SK-N-SH (cell line): ENCODE measurements around the gene MYH15. TPM values are rescaled to one million over a fixed set of nuclear protein-coding genes. Genes with fewer than 3 reads are reported as not detected.

Experiments
- CTCF ChIA-PET: fragments of 300-600, 350-600 bp; formaldehyde crosslinking; extraction: SDS; loops from one replicate; lab custom pipeline; 2021; lab: Yijun Ruan, JAX
- POLR2A ChIA-PET: fragments of 350-600 bp; sonication (Branson Sonifier 250); formaldehyde crosslinking; extraction: SDS; loops from one replicate; lab custom pipeline; 2020; ENCODE audit warnings: antibody characterized with exemption, inconsistent platforms; lab: Yijun Ruan, JAX
- DNase-seq: peaks from one replicate; pipeline ENCODE4 v3.0.0; 2012
- H2AFZ ChIP-seq: fragments of 200-600 bp; sonication (generic); 2 replicates; pipeline ENCODE4 v1.8.1; 2016; ENCODE audit warnings: antibody characterized with exemption, mild to moderate bottlenecking, low read depth
- H3F3A ChIP-seq: fragments of 200-600 bp; sonication (generic); replicated peaks from 2 replicates; pipeline ENCODE3; 2016; ENCODE audit warnings: antibody characterized with exemption, mild to moderate bottlenecking; ENCODE audit not compliant: insufficient read depth
- H3K27ac ChIP-seq, 2 experiments: fragments of 200-500 bp in 1 of 2; fragments of 200-600 bp in 1 of 2; sonication (Bioruptor generic) in 1 of 2; sonication (generic), shearing (Covaris generic) in 1 of 2; 2 replicates each; pipeline versions ENCODE4 v1.5.1 to v1.6.1; 2014 to 2016; ENCODE audit warnings: low read depth in 2 of 2, inconsistent platforms in 1 of 2, low read length in 1 of 2, mild to moderate bottlenecking in 1 of 2, mixed read lengths in 1 of 2
- H3K27me3 ChIP-seq: fragments of 200-600 bp; sonication (generic), shearing (Covaris generic); 2 replicates; pipeline ENCODE4 v1.6.1; 2016; ENCODE audit warnings: mixed run types; ENCODE audit not compliant: insufficient read depth
- H3K36me3 ChIP-seq, 2 experiments: fragments of 200-500 bp in 1 of 2; fragments of 200-600 bp in 1 of 2; sonication (Bioruptor generic) in 1 of 2; sonication (generic) in 1 of 2; replicated peaks in 1 of 2; 2 replicates each; pipeline versions ENCODE3 to v1.5.1; 2014 to 2016; ENCODE audit warnings: low read length in 1 of 2, mild to moderate bottlenecking in 1 of 2; ENCODE audit not compliant: insufficient read depth in 2 of 2, control insufficient read depth in 1 of 2
- H3K4me1 ChIP-seq, 2 experiments: fragments of 200-500 bp in 1 of 2; fragments of 200-600 bp in 1 of 2; sonication (Bioruptor generic) in 1 of 2; sonication (generic), shearing (Covaris generic) in 1 of 2; 2 replicates each; pipeline versions ENCODE4 v1.5.1 to v1.6.1; 2014 to 2016; ENCODE audit warnings: low read depth in 1 of 2, low read length in 1 of 2, mixed run types in 1 of 2; ENCODE audit not compliant: insufficient read depth in 2 of 2, control insufficient read depth in 1 of 2
- H3K4me2 ChIP-seq: fragments of 200-600 bp; sonication (generic), shearing (Covaris generic); 2 replicates; pipeline ENCODE4 v1.6.1; 2017; ENCODE audit warnings: mixed run types
- H3K4me3 ChIP-seq, 2 experiments: fragments of 200-500 bp in 1 of 2; fragments of 200-600 bp in 1 of 2; sonication (Bioruptor generic) in 1 of 2; sonication (generic), shearing (Covaris generic) in 1 of 2; 2 replicates each; pipeline versions ENCODE4 v1.5.1 to v1.8.1; 2014 to 2016; ENCODE audit warnings: low read depth in 2 of 2, inconsistent platforms in 1 of 2, low read length in 1 of 2, mild to moderate bottlenecking in 1 of 2, mixed read lengths in 1 of 2, moderate library complexity in 1 of 2
- H3K79me2 ChIP-seq: fragments of 200-600 bp; sonication (generic); 2 replicates; pipeline ENCODE4 v1.8.1; 2017; ENCODE audit warnings: mild to moderate bottlenecking; ENCODE audit not compliant: insufficient read depth
- H3K9ac ChIP-seq: fragments of 200-600 bp; sonication (generic); 2 replicates; pipeline ENCODE4 v1.6.1; 2017; ENCODE audit warnings: mixed run types
- H3K9me2 ChIP-seq: fragments of 200-600 bp; sonication (generic); 2 replicates; pipeline ENCODE4 v1.6.1; 2017; ENCODE audit warnings: mixed run types
- H3K9me3 ChIP-seq: fragments of 200-600 bp; sonication (generic); 2 replicates; pipeline ENCODE4 v1.6.1; 2017; ENCODE audit warnings: mixed run types, mild to moderate bottlenecking, moderate library complexity
- H4K20me1 ChIP-seq: fragments of 200-600 bp; sonication (generic); 2 replicates; pipeline ENCODE4 v1.6.1; 2017; ENCODE audit warnings: mild to moderate bottlenecking, mixed run types; ENCODE audit not compliant: insufficient read depth
- CHD2 ChIP-seq: fragments of 150-350 bp; IDR thresholded peaks from 2 replicates; pipeline ENCODE4 v1.6.1; 2018; ENCODE audit warnings: low read length; ENCODE audit not compliant: partially characterized antibody
- ELF1 ChIP-seq: IDR thresholded peaks from 2 replicates; pipeline ENCODE4 v1.4.0; 2012
- EP300 ChIP-seq, 2 experiments: IDR thresholded peaks; 2 replicates each; pipeline versions ENCODE4 v1.4.0 to v1.6.1; 2012; ENCODE audit warnings: borderline replicate concordance in 1 of 2, low read depth in 1 of 2, low read length in 1 of 2
- FOSL2 ChIP-seq: IDR thresholded peaks from 2 replicates; pipeline ENCODE4 v1.4.0; 2012; ENCODE audit warnings: low read depth, mild to moderate bottlenecking, moderate library complexity, borderline replicate concordance
- FOXJ3 ChIP-seq: sonication (generic); formaldehyde crosslinking; IDR thresholded peaks from 2 replicates; pipeline ENCODE4 v1.5.1; 2020; ENCODE audit warnings: mild to moderate bottlenecking, missing genetic modification reagents
- FOXM1 ChIP-seq: IDR thresholded peaks from 2 replicates; pipeline ENCODE4 v1.4.0; 2012; ENCODE audit warnings: low read depth, mild to moderate bottlenecking
- GABPA ChIP-seq: IDR thresholded peaks from 2 replicates; pipeline ENCODE4 v1.4.0; 2012; ENCODE audit warnings: low read depth, mild to moderate bottlenecking
- GATA2 ChIP-seq: sonication (generic); formaldehyde crosslinking; IDR thresholded peaks from 2 replicates; pipeline ENCODE4 v1.5.0; 2020; ENCODE audit warnings: mild to moderate bottlenecking, missing genetic modification reagents
- MXI1 ChIP-seq: IDR thresholded peaks from 2 replicates; pipeline ENCODE4 v1.6.1; 2012; ENCODE audit warnings: mild to moderate bottlenecking, low read depth, low read length, improper control_type of control experiment
- NRF1 ChIP-seq: IDR thresholded peaks from 2 replicates; pipeline ENCODE4 v1.6.1; 2012; ENCODE audit warnings: low read depth, mild to moderate bottlenecking, low read length
- POLR2AphosphoS5 ChIP-seq: IDR thresholded peaks from 2 replicates; pipeline ENCODE4 v1.6.1; 2012; ENCODE audit warnings: low read depth, low read length
- RAD21 ChIP-seq: IDR thresholded peaks from 2 replicates; pipeline ENCODE4 v1.6.1; 2012; ENCODE audit warnings: mild to moderate bottlenecking, low read length
- RCOR1 ChIP-seq: fragments of 150-350 bp; IDR thresholded peaks from 2 replicates; pipeline ENCODE4 v1.6.1; 2017; ENCODE audit warnings: antibody characterized with exemption, low read length
- RFX5 ChIP-seq: IDR thresholded peaks from 2 replicates; pipeline ENCODE4 v1.6.1; 2012; ENCODE audit warnings: mild to moderate bottlenecking, improper control_type of control experiment, low read length
- RXRA ChIP-seq: IDR thresholded peaks from 2 replicates; pipeline ENCODE4 v1.4.0; 2012; ENCODE audit warnings: low read depth, mild to moderate bottlenecking, borderline replicate concordance
- SIN3A ChIP-seq: IDR thresholded peaks from 2 replicates; pipeline ENCODE4 v1.6.1; 2012; ENCODE audit warnings: low read depth, mild to moderate bottlenecking, low read length, moderate library complexity, borderline replicate concordance
- TEAD4 ChIP-seq: IDR thresholded peaks from 2 replicates; pipeline ENCODE4 v1.4.0; 2012; ENCODE audit warnings: mild to moderate bottlenecking, borderline replicate concordance; ENCODE audit not compliant: insufficient read depth
- YY1 ChIP-seq: IDR thresholded peaks from 2 replicates; pipeline ENCODE4 v1.4.0; 2012; ENCODE audit warnings: low read depth, mild to moderate bottlenecking
- WGBS: methylation state at CpG from one replicate; pipeline ENCODE4 v1.1.6; 2017; ENCODE audit warnings: low lambda C conversion rate; 5-methylcytosine and 5-hydroxymethylcytosine counted together
- polyA plus RNA-seq, 3 experiments: library from polyadenylated mRNA; depleted of rRNA; stranded (reverse); fragments of >200 nt; gene quantifications; 2 replicates each; pipeline ENCODE4 v1.2.3, GENCODE V29; 2012
- TF ChIP-seq, protein P1 (sequence below): fragments of 200-600 bp; sonication (generic); IDR thresholded peaks from 2 replicates; pipeline ENCODE4 v1.6.1; 2017; ENCODE audit warnings: antibody characterized with exemption, mild to moderate bottlenecking, moderate library complexity
- TF ChIP-seq, protein P2 (sequence below): IDR thresholded peaks from 2 replicates; pipeline ENCODE4; 2012
- TF ChIP-seq, protein P3 (sequence below): IDR thresholded peaks from 2 replicates; pipeline ENCODE4 v1.6.1; 2012; ENCODE audit warnings: mild to moderate bottlenecking, low read depth, low read length, moderate library complexity
- TF ChIP-seq, protein P4 (sequence below): IDR thresholded peaks from 2 replicates; pipeline ENCODE4 v1.4.0; 2012; ENCODE audit warnings: low read depth, borderline replicate concordance

MYH15 gene
- polyA plus RNA-seq, 1 of the 3 experiments (the other 2 are of a cell fraction): 2.1 TPM

DNA sequence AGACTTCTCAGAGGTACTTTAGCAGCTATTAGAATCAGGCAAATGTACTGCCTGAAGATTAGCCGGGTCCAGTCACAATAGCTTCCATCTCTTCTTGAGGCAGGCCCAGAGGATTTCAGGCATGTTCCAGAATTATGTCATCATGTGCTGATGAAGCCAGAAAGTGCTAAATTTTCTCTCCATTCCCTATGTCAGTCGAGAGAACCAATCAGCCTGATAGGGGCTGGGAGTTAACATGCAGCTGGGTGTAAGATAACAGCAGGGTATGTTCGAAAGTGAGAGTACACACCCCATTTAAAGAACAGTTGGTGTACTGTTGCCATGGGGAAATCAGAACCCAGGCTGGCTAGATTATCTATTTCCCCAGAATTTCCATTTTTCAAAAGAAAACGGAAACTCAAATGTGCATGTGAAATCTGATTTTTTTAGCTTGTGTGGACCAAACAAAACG, 48.7 kb downstream of the MYH15 start:
- no peaks in the 10 kb centered on the region for H3K27me3 ChIP-seq
- H4K20me1 ChIP-seq: no peaks in the 10 kb centered on the region
- H3K9ac ChIP-seq: no peak overlapping the region
- no peak overlapping the region for H3K4me2 ChIP-seq
- CTCF ChIA-PET: interaction anchor here (1.2 to 1.9 kb wide), 3 partner anchors 13 to 28 kb away, joined by 4 to 7 read pairs (median 4); no protein-coding TSS in a partner anchor
- no peaks in the 10 kb centered on the region for H3K79me2 ChIP-seq
- TF ChIP-seq EP300 (IDR thresholded peaks at IDR 0.05; ENCODE audit: borderline replicate concordance in 1 of 2, low read depth in 1 of 2, low read length in 1 of 2) (no peak), NRF1 (no peak), GATA2 (no peak), RFX5 (no peak), SIN3A (no peak), TEAD4 (no peak), RCOR1 (no peak), FOXJ3 (CRISPR knock-in tag) (no peak), RXRA (no peak), MXI1 (no peak), POLR2AphosphoS5 (no peak), FOSL2 (no peak), YY1 (no peak)
- TF ChIP-seq, protein P1, sequence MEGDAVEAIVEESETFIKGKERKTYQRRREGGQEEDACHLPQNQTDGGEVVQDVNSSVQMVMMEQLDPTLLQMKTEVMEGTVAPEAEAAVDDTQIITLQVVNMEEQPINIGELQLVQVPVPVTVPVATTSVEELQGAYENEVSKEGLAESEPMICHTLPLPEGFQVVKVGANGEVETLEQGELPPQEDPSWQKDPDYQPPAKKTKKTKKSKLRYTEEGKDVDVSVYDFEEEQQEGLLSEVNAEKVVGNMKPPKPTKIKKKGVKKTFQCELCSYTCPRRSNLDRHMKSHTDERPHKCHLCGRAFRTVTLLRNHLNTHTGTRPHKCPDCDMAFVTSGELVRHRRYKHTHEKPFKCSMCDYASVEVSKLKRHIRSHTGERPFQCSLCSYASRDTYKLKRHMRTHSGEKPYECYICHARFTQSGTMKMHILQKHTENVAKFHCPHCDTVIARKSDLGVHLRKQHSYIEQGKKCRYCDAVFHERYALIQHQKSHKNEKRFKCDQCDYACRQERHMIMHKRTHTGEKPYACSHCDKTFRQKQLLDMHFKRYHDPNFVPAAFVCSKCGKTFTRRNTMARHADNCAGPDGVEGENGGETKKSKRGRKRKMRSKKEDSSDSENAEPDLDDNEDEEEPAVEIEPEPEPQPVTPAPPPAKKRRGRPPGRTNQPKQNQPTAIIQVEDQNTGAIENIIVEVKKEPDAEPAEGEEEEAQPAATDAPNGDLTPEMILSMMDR: no peak
- TF ChIP-seq, protein P2, sequence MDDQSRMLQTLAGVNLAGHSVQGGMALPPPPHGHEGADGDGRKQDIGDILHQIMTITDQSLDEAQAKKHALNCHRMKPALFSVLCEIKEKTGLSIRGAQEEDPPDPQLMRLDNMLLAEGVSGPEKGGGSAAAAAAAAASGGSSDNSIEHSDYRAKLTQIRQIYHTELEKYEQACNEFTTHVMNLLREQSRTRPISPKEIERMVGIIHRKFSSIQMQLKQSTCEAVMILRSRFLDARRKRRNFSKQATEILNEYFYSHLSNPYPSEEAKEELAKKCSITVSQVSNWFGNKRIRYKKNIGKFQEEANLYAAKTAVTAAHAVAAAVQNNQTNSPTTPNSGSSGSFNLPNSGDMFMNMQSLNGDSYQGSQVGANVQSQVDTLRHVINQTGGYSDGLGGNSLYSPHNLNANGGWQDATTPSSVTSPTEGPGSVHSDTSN: no peak
- H2AFZ ChIP-seq: no peak overlapping the region
- H3K36me3 ChIP-seq: no peaks in the 10 kb centered on the region
- H3K9me3 ChIP-seq: no peaks in the 10 kb centered on the region
- no peak overlapping the region for H3K4me3 ChIP-seq
- H3F3A ChIP-seq: no peaks in the 10 kb centered on the region
- WGBS: 85% methylated on average over 5 of the region's 5 CpGs
- H3K27ac ChIP-seq: no peak overlapping the region
- POLR2A ChIA-PET: no interaction called here
- H3K9me2 ChIP-seq: no peaks in the 10 kb centered on the region
- peaks cover 0 to 9% of the 10 kb centered on the region in 2 experiments; a peak in 2 of 4 replicates for H3K4me1 ChIP-seq
- no peak for DNase-seq

DNA sequence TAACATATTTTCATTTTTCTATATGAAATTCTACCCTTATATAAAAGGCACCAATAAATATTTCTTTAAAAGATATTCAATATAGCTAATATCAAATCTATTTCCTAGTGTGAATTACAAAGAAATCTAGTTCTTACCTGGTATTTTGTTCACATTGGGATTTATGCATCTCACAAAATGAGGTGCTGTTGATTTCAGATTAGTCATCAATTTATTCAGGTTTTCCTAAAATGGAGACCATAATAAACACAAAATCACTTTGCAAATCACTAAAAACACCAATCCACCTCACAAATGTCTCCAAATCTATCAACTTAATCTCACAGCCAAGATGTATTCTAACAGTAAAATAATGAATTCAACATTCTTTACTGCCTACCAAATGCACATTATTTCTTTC, 51.2 kb downstream of the MYH15 start:
- DNase-seq: no peak
- H2AFZ ChIP-seq: no peak overlapping the region
- peaks cover 5% of the 10 kb centered on the region for H3F3A ChIP-seq
- no peak overlapping the region for H3K4me2 ChIP-seq
- H3K9me2 ChIP-seq: no peaks in the 10 kb centered on the region
- H3K9ac ChIP-seq: no peak overlapping the region
- no peak overlapping the region for H3K27ac ChIP-seq
- no peaks in the 10 kb centered on the region for H3K36me3 ChIP-seq
- POLR2A ChIA-PET: no interaction called here
- no peaks in the 10 kb centered on the region for H3K27me3 ChIP-seq
- no peaks in the 10 kb centered on the region for H4K20me1 ChIP-seq
- peaks cover 0 to 9% of the 10 kb centered on the region in 2 experiments; a peak in 2 of 4 replicates for H3K4me1 ChIP-seq
- H3K4me3 ChIP-seq: no peak overlapping the region
- no peaks in the 10 kb centered on the region for H3K79me2 ChIP-seq
- CTCF ChIA-PET: interaction anchor here (1.1 to 3.9 kb wide), 2 partner anchors 18 kb away, joined by 4 to 19 read pairs; no protein-coding TSS in a partner anchor
- no peaks in the 10 kb centered on the region for H3K9me3 ChIP-seq
- no peak for TF ChIP-seq YY1
- no peak for TF ChIP-seq GABPA
- TF ChIP-seq, protein P3, sequence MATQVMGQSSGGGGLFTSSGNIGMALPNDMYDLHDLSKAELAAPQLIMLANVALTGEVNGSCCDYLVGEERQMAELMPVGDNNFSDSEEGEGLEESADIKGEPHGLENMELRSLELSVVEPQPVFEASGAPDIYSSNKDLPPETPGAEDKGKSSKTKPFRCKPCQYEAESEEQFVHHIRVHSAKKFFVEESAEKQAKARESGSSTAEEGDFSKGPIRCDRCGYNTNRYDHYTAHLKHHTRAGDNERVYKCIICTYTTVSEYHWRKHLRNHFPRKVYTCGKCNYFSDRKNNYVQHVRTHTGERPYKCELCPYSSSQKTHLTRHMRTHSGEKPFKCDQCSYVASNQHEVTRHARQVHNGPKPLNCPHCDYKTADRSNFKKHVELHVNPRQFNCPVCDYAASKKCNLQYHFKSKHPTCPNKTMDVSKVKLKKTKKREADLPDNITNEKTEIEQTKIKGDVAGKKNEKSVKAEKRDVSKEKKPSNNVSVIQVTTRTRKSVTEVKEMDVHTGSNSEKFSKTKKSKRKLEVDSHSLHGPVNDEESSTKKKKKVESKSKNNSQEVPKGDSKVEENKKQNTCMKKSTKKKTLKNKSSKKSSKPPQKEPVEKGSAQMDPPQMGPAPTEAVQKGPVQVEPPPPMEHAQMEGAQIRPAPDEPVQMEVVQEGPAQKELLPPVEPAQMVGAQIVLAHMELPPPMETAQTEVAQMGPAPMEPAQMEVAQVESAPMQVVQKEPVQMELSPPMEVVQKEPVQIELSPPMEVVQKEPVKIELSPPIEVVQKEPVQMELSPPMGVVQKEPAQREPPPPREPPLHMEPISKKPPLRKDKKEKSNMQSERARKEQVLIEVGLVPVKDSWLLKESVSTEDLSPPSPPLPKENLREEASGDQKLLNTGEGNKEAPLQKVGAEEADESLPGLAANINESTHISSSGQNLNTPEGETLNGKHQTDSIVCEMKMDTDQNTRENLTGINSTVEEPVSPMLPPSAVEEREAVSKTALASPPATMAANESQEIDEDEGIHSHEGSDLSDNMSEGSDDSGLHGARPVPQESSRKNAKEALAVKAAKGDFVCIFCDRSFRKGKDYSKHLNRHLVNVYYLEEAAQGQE: no peak
- TF ChIP-seq, protein P4, sequence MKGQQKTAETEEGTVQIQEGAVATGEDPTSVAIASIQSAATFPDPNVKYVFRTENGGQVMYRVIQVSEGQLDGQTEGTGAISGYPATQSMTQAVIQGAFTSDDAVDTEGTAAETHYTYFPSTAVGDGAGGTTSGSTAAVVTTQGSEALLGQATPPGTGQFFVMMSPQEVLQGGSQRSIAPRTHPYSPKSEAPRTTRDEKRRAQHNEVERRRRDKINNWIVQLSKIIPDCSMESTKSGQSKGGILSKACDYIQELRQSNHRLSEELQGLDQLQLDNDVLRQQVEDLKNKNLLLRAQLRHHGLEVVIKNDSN: no peak
- TF ChIP-seq SIN3A: no peak
- no peak for TF ChIP-seq FOXM1
- TF ChIP-seq RAD21: no peak
- TF ChIP-seq ELF1: no peak
- TF ChIP-seq CHD2: no peak
